22Rv1 (cell line): ENCODE measurements around the gene VSTM2B.

Experiments
- H3K27ac ChIP-seq: fragments of 450-650 bp; 2 replicates; pipeline ENCODE4 v1.5.1; 2017
- CTCF ChIP-seq: fragments of 450-650 bp; IDR thresholded peaks from 2 replicates; pipeline ENCODE4 v1.5.1; 2017; ENCODE audit warnings: mild to moderate bottlenecking
- ZFX ChIP-seq: fragments of 450-650 bp; IDR thresholded peaks from 2 replicates; pipeline ENCODE4 v1.6.1; 2017; ENCODE audit warnings: antibody characterized with exemption, borderline replicate concordance

Gene VSTM2B

GRCh38 chr19:29565171-29565570 lies 39.4 kb downstream of the VSTM2B start:
- H3K27ac ChIP-seq = no peak overlapping the region
- no peak for TF ChIP-seq CTCF
- TF ChIP-seq ZFX = no peak

GRCh38 chr19:29566496-29567054 lies 40.8 kb downstream of the VSTM2B start:
- H3K27ac ChIP-seq = no peak overlapping the region
- TF ChIP-seq CTCF (no peak), ZFX (no peak)

- no peak for TF ChIP-seq CTCF
- TF ChIP-seq ZFX = no peak
- no peak overlapping the region for H3K27ac ChIP-seq
These were observed 41.6 kb downstream of the VSTM2B start for GRCh38 chr19:29567366-29567915.

- H3K27ac ChIP-seq = no peak overlapping the region
- no peak for TF ChIP-seq CTCF
- no peak for TF ChIP-seq ZFX
These were observed 42.5 kb downstream of the VSTM2B start for GRCh38 chr19:29568036-29569025.

- no peak overlapping the region for H3K27ac ChIP-seq
- TF ChIP-seq ZFX (no peak), CTCF (no peak)
These were observed 43.5 kb downstream of the VSTM2B start for GRCh38 chr19:29569038-29569911.

- TF ChIP-seq ZFX (no peak), CTCF (no peak)
- no peak overlapping the region for H3K27ac ChIP-seq
These were observed 45.4 kb downstream of the VSTM2B start for GRCh38 chr19:29571181-29571580.
